ENCODE data around the gene RAD54L2.
A peak's percentile ranks its signal among the peaks of the same experiment; 100 is the strongest.
"Not testable (repeated sequence)": the region's sequence is repeated elsewhere in the genome, so short reads cannot be mapped to it uniquely, and the experiment has no call there.

Gene RAD54L2

GRCh38 chr3:51542596-51542995, 4.1 kb downstream of the RAD54L2 start:
- POLR2A ChIA-PET; H3K9me3 ChIP-seq (ENCODE audit: control insufficient read depth, insufficient read depth, low read depth, low read length); H3K4me1 ChIP-seq (ENCODE audit: control insufficient read depth, insufficient read depth, low read length); H3K4me3 ChIP-seq (ENCODE audit: low read depth, low read length); H3K27ac ChIP-seq (ENCODE audit: extremely low read depth, low read depth, low read length): not testable (repeated sequence)
- CTCF ChIA-PET, result interaction anchor here (1.4 kb wide), 1 partner anchor 40 kb away, joined by 5 read pairs; no protein-coding TSS in a partner anchor
- peaks cover 5 to 36% of the 10 kb centered on the region in 2 experiments; a peak in 2 of 3 replicates for H3K36me3 ChIP-seq (ENCODE audit: control insufficient read depth in 2 of 2, insufficient read depth in 1 of 2, low read length in 2 of 2)

- TF ChIP-seq ZNF561 (tag by site-specific recombination; IDR thresholded peaks at IDR 0.05; ENCODE audit: borderline replicate concordance) (no peak), ZBTB10 (tag by site-specific recombination; IDR thresholded peaks at IDR 0.05) (no peak), ZFP37 (tag by site-specific recombination; IDR thresholded peaks at IDR 0.05) (no peak), OSR2 (tag by site-specific recombination; IDR thresholded peaks at IDR 0.05) (no peak)
- TF ChIP-seq, protein P1, sequence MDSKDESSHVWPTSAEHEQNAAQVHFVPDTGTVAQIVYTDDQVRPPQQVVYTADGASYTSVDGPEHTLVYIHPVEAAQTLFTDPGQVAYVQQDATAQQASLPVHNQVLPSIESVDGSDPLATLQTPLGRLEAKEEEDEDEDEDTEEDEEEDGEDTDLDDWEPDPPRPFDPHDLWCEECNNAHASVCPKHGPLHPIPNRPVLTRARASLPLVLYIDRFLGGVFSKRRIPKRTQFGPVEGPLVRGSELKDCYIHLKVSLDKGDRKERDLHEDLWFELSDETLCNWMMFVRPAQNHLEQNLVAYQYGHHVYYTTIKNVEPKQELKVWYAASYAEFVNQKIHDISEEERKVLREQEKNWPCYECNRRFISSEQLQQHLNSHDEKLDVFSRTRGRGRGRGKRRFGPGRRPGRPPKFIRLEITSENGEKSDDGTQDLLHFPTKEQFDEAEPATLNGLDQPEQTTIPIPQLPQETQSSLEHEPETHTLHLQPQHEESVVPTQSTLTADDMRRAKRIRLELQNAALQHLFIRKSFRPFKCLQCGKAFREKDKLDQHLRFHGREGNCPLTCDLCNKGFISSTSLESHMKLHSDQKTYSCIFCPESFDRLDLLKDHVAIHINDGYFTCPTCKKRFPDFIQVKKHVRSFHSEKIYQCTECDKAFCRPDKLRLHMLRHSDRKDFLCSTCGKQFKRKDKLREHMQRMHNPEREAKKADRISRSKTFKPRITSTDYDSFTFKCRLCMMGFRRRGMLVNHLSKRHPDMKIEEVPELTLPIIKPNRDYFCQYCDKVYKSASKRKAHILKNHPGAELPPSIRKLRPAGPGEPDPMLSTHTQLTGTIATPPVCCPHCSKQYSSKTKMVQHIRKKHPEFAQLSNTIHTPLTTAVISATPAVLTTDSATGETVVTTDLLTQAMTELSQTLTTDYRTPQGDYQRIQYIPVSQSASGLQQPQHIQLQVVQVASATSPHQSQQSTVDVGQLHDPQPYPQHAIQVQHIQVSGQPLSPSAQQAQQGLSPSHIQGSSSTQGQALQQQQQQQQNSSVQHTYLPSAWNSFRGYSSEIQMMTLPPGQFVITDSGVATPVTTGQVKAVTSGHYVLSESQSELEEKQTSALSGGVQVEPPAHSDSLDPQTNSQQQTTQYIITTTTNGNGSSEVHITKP (tag by site-specific recombination; IDR thresholded peaks at IDR 0.05), result 0 out of 2 replicates have a peak, but pooled peaks have one; percentile 9
- CTCF ChIA-PET, result no interaction called here
- Histone ChIP-seq H3K4me3 (ENCODE audit: low read depth, low read length) (no peak overlapping the region), H3K9me3 (ENCODE audit: control insufficient read depth, insufficient read depth, low read depth, low read length) (no peaks in the 10 kb centered on the region), H3K36me3 (ENCODE audit: control insufficient read depth in 2 of 2, insufficient read depth in 1 of 2, low read length in 2 of 2) (peaks cover 5 to 36% of the 10 kb centered on the region in 2 experiments; a peak in 2 of 3 replicates), H3K27ac (ENCODE audit: extremely low read depth, low read depth, low read length) (no peak overlapping the region), H3K4me1 (ENCODE audit: control insufficient read depth, insufficient read depth, low read length) (no peaks in the 10 kb centered on the region; the same call in 1 of the 2 replicates)
- POLR2A ChIA-PET, result interaction anchor here (0.5 kb wide), 1 partner anchor 44 kb away, joined by 3 read pairs; no protein-coding TSS in a partner anchor
These were observed 5.7 kb downstream of the RAD54L2 start for GRCh38 chr3:51544011-51544775.

DNA sequence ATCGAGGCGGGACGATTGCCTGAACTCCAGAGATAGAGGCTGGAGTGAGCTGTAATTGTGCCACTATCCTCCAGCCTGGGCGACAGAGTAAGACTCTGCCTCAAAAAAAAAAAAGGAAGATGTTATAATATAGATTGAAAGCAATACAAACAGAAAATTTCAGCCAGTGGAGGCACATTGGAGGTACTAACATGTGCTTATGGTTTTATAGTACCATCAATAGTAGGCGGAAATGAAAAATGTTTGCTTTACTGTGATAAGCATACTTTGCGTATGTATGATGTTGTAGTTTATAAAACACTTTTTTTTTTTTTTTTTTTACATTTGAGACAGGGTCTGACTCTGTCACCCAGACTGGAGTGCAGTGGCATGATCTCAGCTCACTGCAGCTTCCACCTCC, 8.8 kb downstream of the RAD54L2 start:
- H3K27ac ChIP-seq (ENCODE audit: extremely low read depth, low read depth, low read length), result no peak overlapping the region
- ChIA-PET POLR2A (no interaction called here), CTCF (interaction anchor here (0.7 to 0.9 kb wide), 2 partner anchors 9 to 1306 kb away, joined by 3 read pairs; partner anchors contain the start of gene RAD54L2)
- H3K36me3 ChIP-seq (ENCODE audit: control insufficient read depth in 2 of 2, insufficient read depth in 1 of 2, low read length in 2 of 2), result peaks cover 10 to 28% of the 10 kb centered on the region in 2 experiments; a peak in 2 of 3 replicates
- H3K4me3 ChIP-seq (ENCODE audit: low read depth, low read length), result no peak overlapping the region
- TF ChIP-seq SP3 (tag by site-specific recombination; IDR thresholded peaks at IDR 0.05) (no peak), ZNF776 (tag by site-specific recombination; IDR thresholded peaks at IDR 0.05; ENCODE audit: borderline replicate concordance) (no peak), ZXDB (tag by site-specific recombination; IDR thresholded peaks at IDR 0.05) (no peak), ZFP69B (tag by site-specific recombination; IDR thresholded peaks at IDR 0.05) (no peak)
- TF ChIP-seq, protein P2, sequence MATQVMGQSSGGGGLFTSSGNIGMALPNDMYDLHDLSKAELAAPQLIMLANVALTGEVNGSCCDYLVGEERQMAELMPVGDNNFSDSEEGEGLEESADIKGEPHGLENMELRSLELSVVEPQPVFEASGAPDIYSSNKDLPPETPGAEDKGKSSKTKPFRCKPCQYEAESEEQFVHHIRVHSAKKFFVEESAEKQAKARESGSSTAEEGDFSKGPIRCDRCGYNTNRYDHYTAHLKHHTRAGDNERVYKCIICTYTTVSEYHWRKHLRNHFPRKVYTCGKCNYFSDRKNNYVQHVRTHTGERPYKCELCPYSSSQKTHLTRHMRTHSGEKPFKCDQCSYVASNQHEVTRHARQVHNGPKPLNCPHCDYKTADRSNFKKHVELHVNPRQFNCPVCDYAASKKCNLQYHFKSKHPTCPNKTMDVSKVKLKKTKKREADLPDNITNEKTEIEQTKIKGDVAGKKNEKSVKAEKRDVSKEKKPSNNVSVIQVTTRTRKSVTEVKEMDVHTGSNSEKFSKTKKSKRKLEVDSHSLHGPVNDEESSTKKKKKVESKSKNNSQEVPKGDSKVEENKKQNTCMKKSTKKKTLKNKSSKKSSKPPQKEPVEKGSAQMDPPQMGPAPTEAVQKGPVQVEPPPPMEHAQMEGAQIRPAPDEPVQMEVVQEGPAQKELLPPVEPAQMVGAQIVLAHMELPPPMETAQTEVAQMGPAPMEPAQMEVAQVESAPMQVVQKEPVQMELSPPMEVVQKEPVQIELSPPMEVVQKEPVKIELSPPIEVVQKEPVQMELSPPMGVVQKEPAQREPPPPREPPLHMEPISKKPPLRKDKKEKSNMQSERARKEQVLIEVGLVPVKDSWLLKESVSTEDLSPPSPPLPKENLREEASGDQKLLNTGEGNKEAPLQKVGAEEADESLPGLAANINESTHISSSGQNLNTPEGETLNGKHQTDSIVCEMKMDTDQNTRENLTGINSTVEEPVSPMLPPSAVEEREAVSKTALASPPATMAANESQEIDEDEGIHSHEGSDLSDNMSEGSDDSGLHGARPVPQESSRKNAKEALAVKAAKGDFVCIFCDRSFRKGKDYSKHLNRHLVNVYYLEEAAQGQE (tag by site-specific recombination; IDR thresholded peaks at IDR 0.05), result no peak
- TF ChIP-seq, protein P3, sequence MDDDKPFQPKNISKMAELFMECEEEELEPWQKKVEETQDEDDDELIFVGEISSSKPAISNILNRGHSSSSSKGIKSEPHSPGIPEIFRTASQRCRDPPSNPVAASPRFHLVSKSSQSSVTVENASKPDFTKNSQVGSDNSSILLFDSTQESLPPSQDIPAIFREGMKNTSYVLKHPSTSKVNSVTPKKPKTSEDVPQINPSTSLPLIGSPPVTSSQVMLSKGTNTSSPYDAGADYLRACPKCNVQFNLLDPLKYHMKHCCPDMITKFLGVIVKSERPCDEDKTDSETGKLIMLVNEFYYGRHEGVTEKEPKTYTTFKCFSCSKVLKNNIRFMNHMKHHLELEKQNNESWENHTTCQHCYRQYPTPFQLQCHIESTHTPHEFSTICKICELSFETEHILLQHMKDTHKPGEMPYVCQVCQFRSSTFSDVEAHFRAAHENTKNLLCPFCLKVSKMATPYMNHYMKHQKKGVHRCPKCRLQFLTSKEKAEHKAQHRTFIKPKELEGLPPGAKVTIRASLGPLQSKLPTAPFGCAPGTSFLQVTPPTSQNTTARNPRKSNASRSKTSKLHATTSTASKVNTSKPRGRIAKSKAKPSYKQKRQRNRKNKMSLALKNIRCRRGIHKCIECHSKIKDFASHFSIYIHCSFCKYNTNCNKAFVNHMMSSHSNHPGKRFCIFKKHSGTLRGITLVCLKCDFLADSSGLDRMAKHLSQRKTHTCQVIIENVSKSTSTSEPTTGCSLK (tag by site-specific recombination; IDR thresholded peaks at IDR 0.05), result no peak
- TF ChIP-seq, protein P4, sequence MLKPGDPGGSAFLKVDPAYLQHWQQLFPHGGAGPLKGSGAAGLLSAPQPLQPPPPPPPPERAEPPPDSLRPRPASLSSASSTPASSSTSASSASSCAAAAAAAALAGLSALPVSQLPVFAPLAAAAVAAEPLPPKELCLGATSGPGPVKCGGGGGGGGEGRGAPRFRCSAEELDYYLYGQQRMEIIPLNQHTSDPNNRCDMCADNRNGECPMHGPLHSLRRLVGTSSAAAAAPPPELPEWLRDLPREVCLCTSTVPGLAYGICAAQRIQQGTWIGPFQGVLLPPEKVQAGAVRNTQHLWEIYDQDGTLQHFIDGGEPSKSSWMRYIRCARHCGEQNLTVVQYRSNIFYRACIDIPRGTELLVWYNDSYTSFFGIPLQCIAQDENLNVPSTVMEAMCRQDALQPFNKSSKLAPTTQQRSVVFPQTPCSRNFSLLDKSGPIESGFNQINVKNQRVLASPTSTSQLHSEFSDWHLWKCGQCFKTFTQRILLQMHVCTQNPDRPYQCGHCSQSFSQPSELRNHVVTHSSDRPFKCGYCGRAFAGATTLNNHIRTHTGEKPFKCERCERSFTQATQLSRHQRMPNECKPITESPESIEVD (tag by site-specific recombination; IDR thresholded peaks at IDR 0.05), result no peak
- no peaks in the 10 kb centered on the region for H3K9me3 ChIP-seq (ENCODE audit: control insufficient read depth, insufficient read depth, low read depth, low read length)
- H3K4me1 ChIP-seq (ENCODE audit: control insufficient read depth, insufficient read depth, low read length), result no peaks in the 10 kb centered on the region

Measured in HEK293 (cell line).